B cell (primary cell): ENCODE results near the gene LCE6A.

Source experiments
- CTCF ChIP-seq: fragments of 200-600 bp; IDR thresholded peaks from one replicate; pipeline ENCODE4 v1.8.0; 2022; ENCODE audit warnings: antibody characterized with exemption, mild to moderate bottlenecking
- EZH2 ChIP-seq: IDR thresholded peaks from 2 replicates; pipeline ENCODE4 v1.6.1; 2012; ENCODE audit warnings: borderline replicate concordance, low read depth, mild to moderate bottlenecking, moderate library complexity, low read length; ENCODE audit not compliant: insufficient read depth, poor library complexity, severe bottlenecking

GRCh38 chr1:152884506-152884905 lies 41.9 kb downstream of the LCE6A start:
- TF ChIP-seq CTCF (no peak), EZH2 (no peak)
